Thyroid gland (tissue), 4 donors: ENCODE measurements around the gene AMY1B. TPM values are rescaled to one million over a fixed set of nuclear protein-coding genes. Genes with fewer than 3 reads are reported as not detected.
"Not testable (repeated sequence)": the region's sequence is repeated elsewhere in the genome, so short reads cannot be mapped to it uniquely, and the experiment has no call there.

Experiments used
- DNase-seq, 2 donors: peaks; one replicate each; pipeline ENCODE4 v3.0.0-alpha.2; 2019
- H3K27ac ChIP-seq, 3 donors: fragments of 200-600 bp; sonication (generic); 1 replicate in 2 of 3; 2 replicates in 1 of 3; pipeline ENCODE4 v1.5.1; 2016 to 2019; ENCODE audit warnings: mild to moderate bottlenecking in 1 of 3, moderate library complexity in 1 of 3
- H3K27me3 ChIP-seq: fragments of 200-600 bp; sonication (generic); one replicate; pipeline ENCODE4 v1.5.1; 2019
- H3K36me3 ChIP-seq, 2 donors: fragments of 200-600 bp; sonication (generic); one replicate each; pipeline ENCODE4 v1.5.1; 2016 to 2019
- H3K4me1 ChIP-seq, 2 donors: fragments of 200-600 bp; sonication (generic); one replicate each; pipeline ENCODE4 v1.5.1; 2017 to 2019
- H3K4me3 ChIP-seq, 3 donors: fragments of 200-600 bp; sonication (generic); replicated peaks in 1 of 3; 1 replicate in 2 of 3; 2 replicates in 1 of 3; pipeline ENCODE4 v1.5.1; 2016; ENCODE audit warnings: mild to moderate bottlenecking in 1 of 3
- H3K9me3 ChIP-seq: fragments of 200-600 bp; sonication (generic); one replicate; pipeline ENCODE4 v1.5.1; 2017
- WGBS, 2 donors: methylation state at CpG; one replicate each; pipeline ENCODE4 v1.1.5; 2017; 5-methylcytosine and 5-hydroxymethylcytosine counted together
- intact Hi-C: fragments of 100-400 bp; cut with DNase I; formaldehyde crosslinking; loops from one replicate; pipeline ENCODE4 v1.15.1; 2023
- small RNA-seq: library from RNA; depleted of rRNA; stranded (forward); fragments of <200 nt; gene quantifications from one replicate; pipeline ENCODE3, GENCODE V24; 2016
- total RNA-seq, 4 donors: library from RNA; depleted of rRNA; stranded (reverse); fragments of >200 nt; gene quantifications; one replicate each; pipeline ENCODE4 v1.2.3, GENCODE V29; 2016

The AMY1B gene
- total RNA-seq, 4 donors from 2014 or later = 3.5 to 3.9 TPM; not detected in 2

DNA sequence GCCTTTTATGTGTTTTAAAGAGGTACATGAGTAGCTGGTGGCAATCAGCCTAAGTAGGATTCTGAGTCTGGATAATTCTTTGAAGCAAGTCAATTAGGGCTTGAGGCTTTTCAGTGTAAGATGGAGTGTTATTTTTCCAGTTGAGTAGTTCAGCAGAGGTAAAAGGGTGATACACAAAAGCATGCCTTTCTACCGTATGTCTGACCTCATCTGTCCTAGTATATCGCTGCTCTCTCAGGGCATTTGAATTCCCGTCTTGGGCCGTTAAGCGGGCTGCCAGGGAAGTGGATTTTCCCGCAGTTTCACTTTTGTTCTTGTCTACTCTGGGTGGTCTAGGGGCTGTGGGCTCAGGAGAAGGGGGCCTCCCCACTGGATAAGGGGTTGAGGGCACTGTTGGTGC is 41.9 kb downstream of the AMY1B start:
- H3K36me3 ChIP-seq, intact Hi-C loops, H3K4me1 ChIP-seq, DNase-seq, H3K27ac ChIP-seq, H3K4me3 ChIP-seq, H3K9me3 ChIP-seq, H3K27me3 ChIP-seq: not testable (repeated sequence)
- WGBS, 2 donors = no CpG with 5 or more reads among the region's 6 CpGs

DNA sequence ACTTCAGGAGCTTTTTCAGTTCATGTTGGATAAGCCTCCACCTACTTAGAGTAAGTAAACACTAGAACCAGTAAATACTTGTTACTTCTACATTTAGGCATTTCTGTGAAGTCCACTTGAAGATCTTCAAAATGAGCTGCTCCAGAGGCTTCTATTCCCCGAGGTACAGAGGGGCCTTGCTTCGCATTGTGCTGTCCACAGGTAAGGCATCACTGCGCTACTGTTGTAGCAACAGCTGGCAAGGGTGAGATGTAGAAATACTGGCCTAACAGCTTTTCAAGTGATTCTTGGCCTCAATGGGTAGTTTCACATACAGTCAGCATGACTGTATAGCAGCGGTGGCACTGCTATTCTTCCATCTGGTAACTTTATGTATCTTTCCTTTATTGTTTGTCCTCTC is 45.1 kb downstream of the AMY1B start:
- H3K4me1 ChIP-seq, H3K27ac ChIP-seq, DNase-seq, H3K36me3 ChIP-seq, H3K27me3 ChIP-seq, H3K9me3 ChIP-seq, intact Hi-C loops, H3K4me3 ChIP-seq: not testable (repeated sequence)
- WGBS, 2 donors = no CpG with 5 or more reads among the region's 4 CpGs

DNA sequence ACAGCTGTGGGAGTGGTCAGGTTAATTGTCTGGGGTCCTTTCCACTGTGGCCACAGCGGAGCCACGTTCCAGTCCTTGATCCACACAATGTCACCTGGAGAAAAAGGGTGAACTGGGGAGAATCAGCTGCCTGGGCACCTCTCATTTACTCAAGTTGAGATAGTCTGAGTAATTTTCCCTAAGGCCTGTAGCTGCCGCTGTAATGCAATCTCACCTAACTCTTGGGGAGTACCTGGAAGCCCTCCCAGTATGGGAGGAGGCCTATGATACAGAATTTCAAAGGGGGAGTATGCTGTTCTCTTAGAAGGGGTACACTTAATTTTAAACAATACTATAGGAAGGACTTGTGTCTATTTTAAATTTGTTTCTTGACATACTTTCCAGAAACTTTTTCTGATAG is 45.7 kb downstream of the AMY1B start:
- no CpG with 5 or more reads among the region's 3 CpGs for WGBS, 2 donors
- H3K9me3 ChIP-seq, intact Hi-C loops: not testable (repeated sequence)

DNA sequence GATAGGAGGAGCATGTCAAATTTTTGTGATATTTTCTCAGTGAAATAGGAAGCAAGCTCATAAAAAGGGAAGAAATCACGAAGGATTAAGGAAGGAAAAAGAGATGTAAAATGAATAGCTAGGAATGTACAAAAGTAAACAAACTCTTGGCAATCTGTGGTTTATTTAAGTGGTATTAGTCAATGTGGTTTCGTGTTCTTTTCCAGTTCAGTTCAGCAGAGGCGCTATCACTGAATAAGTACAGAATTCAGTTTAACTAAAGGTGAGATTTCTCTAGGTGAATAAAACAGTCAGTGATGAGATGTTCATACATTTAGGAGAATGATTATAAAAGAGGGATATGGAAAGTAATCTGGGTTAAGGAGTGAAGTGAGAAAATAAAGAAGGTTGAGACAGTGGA is 52.1 kb downstream of the AMY1B start:
- DNase-seq, H3K4me3 ChIP-seq, H3K36me3 ChIP-seq, H3K27me3 ChIP-seq, H3K4me1 ChIP-seq, H3K9me3 ChIP-seq, H3K27ac ChIP-seq, intact Hi-C loops: not testable (repeated sequence)
- no CpG with 5 or more reads among the region's 3 CpGs for WGBS, 2 donors

More for the DNA sequence above, 45.7 kb downstream of the AMY1B start:
- H3K4me1 ChIP-seq, H3K27me3 ChIP-seq, DNase-seq, H3K36me3 ChIP-seq, H3K27ac ChIP-seq, H3K4me3 ChIP-seq: not testable (repeated sequence)

DNA sequence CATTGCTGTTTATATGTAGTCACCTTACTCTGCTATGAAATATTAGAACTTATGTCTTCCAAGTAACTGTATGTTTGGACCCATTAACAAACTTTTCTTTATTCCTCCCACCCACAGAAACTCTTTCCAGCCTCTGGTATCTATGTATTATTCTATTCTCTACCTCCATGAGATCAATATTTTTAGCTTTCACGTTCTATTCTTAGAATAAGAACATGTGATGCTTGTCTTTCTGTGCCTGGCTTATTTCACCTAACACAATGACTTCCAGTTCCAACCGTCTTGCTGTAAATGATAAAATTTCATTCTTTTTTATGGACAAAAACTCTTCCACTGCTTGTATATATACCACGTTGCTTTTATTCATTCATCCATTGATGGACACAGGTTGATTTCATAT is 54.8 kb downstream of the AMY1B start:
- H3K4me1 ChIP-seq, intact Hi-C loops, H3K4me3 ChIP-seq, H3K36me3 ChIP-seq, DNase-seq, H3K9me3 ChIP-seq, H3K27me3 ChIP-seq, H3K27ac ChIP-seq: not testable (repeated sequence)
- WGBS, 2 donors = no CpG with 5 or more reads among the region's 3 CpGs

Small RNA genes within 50 kb of the gene (small RNA-seq; reads per million reads assigned to genes)
- gene AC105272.1 = not detected

Other genes starting within 250 kb of the AMY1B start
- 10 to 100 TPM; 64.9 to 92.7 (median 80.6) TPM for gene RNPC3, start 170.5 kb downstream of the AMY1B start, total RNA-seq
- gene AMY2B, start 124.6 kb downstream of the AMY1B start, total RNA-seq = 10 to 100 TPM; 51.7 to 71.2 (median 54.7) TPM
- gene AMY2A, start 78.8 kb downstream of the AMY1B start, total RNA-seq = not detected
- 1 to 10 TPM in 1 of 4 donors, not detected in 3; 3.5 TPM for gene AMY1A, start 40.5 kb downstream of the AMY1B start, total RNA-seq
- 10 to 100 TPM in 1 of 4 donors, 1 to 10 TPM in 3; 1.1 to 24.6 (median 4.0) TPM for gene AMY1C, start 53.7 kb upstream of the AMY1B start, total RNA-seq